DMS114 treated with DMSO at 0.1 percent for 48 hours (cell line): ENCODE results near the gene ANOS1.

Experiments used
- DNase-seq: peaks from one replicate; lab custom pipeline; 2025; ENCODE audit not compliant: unreplicated experiment; lab: John Stamatoyannopoulos, UW

The ANOS1 gene

DNA sequence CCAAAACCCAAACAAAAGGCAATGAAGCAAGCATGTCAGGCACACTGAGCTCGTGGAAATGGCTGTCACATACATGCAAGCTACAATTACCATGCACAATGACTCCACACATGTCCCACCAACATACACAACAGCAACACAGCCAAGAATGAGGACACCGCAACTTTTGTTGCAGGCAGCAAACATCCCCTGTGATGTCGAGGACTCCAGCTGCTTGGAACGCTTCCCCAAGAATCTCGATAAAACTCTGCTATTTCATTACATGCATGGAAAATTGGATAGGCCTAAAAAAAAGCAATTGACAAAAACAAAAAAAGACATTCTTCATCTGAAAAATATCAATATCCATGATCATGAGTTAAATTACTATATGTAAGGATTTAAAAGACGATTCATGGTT is 11.8 kb downstream of the ANOS1 start:
- DNase-seq: no peak

DNA sequence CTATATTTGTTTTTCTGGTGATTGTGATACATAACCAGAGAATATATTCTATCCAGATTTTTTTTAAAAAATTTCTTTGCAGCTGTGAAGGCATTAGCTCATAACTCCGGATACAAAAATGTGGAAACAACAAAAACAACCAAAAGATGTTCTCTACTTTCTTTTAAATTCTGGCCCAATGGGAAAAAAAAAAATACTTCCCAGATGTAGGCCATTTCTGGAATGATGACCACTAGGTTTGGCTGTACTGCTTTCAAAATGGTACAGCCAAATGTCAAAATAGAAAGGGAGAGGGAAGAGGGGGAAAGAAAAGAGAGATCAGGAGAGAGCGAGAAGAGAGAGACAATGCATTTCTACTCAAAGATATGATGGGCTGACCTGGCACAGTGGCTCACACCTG is 14.6 kb downstream of the ANOS1 start:
- no peak for DNase-seq

DNA sequence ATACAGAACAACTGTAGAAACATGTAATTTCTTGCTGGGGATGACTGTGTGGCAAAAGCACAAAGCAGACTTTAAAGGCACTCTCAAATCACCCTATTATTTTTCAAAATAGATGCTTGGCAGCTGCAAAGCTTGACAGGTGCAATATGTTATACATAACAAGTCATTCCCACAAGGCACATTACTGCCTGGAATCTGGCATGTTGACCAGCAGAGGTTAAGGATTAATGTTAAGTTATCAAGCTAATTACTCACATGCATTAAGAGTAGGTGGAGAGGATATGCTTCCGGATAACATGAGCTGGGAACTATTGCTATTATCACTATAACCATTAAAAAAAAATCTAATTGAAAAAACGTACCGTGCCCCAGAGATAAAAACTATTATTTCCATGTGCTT is 17.8 kb downstream of the ANOS1 start:
- DNase-seq: no peak

DNA sequence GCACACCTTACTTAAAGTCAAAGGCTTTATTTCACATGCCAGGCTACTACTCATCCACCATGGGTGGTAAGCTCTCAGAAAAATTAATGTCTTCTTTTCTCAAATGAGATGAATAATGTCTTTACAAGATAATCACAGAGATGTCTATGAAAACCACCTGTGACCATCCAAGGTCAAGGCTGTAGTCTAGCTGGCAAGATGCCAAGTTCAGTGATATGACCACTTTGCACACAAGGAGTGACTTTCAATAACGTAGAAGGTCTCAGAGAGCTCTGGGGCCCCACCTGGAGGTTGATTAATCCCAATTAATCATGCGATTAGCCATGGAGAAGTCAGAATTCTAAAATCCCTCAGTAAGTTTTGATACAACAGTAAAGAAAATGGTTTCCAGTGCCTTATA is 20.5 kb downstream of the ANOS1 start:
- DNase-seq: no peak

DNA sequence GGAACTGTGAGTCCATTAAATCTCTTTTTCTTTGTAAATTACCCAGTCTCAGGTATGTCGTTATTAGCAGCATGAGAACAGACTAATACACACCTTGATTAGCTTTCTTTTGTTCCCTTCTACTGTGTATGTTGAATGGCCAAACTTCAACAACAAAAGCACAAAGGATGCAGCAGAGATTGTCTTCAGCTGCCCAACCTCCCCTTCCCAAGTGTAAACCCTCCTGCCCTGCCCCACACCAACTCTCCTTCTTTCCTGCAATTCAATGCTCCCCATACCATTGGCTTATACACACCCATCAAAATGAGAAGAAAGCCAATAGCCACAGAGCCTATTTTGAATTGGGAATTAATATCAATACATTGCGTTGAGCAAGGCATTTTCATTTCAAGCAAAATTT is 27.8 kb downstream of the ANOS1 start:
- DNase-seq: no peak

DNA sequence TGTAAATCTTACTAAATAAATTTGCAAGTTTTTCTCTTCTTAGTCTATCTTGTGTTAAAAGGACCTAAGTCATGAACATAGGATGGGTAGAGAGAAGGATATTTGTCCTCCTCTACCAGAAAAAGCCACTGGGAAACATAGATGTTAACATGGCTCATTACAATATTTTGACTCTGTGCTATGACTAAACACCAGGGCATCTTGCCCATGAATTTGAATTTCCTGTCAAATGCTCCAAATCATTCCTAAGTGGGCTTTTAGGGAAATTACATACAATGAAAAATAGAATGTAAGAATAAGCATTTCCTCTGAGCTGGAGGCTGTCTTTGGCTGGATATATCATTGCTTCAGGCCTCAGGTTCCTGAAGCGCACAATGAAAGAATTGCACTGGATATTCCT is 39.1 kb downstream of the ANOS1 start:
- DNase-seq: no peak

DNA sequence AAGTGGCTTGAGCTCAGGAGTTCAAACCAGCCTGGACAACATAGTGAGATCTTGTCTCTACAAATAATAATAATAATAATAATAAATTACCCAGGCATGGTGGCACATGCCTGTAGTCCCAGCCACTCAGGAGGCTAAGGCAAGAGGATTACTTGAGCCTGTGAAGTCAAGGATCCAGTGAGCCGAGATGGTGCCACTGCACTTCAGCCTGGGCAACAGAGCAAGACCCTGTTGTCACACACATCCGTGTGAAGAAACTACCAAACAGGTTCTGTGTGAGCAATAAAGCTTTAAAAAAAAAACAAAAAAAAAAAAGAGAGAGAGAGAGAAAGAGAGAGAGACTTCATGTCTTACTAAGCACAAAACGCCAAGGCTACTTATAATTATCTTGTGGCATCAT is 42.5 kb downstream of the ANOS1 start:
- no peak for DNase-seq

DNA sequence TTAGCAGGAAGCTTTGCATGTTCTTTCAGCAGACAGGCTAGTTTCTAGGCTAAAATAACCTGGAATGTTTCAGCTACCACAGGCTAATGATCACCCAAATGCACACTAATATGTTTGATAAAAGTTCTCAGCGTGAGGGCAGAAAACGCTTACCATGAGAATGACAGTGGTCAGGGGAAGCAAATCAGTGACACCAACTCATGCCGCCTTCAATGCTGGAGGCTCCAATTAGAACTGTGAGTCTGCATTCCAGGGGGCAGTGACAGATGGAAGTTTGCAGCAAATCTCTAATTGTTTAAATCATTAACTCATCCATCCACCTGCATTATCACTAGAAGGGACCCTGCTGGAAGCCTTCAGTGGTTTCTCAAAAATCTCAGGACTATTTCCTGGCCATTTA is 43.2 kb downstream of the ANOS1 start:
- no peak for DNase-seq

DNA sequence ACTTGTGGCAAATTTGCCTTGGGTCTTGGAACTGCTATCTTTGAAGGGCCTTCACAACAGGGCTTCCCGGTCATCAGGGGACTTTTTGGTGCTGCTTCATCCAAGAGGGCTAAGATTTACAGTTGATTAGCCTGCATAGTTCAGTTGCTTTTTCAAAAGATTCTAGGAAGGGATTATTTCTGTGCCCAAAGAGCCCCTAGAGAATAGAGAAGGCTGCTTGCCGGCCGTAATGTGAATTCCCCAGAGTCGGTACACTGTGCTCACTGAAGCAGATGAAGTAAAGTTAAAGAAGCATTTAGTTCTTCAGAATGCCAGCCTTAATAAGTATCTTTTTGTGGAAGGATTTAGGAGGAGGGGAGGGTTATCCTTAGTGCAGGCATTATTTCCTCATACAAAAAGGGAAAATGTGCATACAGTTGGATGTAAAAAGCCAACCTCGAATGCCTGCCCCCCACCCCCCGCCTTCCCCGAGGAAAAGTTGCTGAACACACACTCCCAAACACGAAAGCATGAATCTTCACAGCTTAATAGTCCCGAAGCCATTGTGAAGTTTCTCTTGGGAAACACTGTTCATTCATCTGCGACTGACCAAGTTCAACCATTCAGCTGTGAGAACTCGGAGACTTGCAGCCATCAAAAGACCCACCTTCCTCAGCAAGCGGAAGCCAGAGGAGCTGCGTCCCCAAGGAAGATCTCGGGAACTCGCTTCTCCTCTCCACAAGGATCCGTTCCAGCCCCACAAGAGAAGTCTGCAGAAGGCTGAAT is 47.6 kb downstream of the ANOS1 start:
- DNase-seq: no peak

DNA sequence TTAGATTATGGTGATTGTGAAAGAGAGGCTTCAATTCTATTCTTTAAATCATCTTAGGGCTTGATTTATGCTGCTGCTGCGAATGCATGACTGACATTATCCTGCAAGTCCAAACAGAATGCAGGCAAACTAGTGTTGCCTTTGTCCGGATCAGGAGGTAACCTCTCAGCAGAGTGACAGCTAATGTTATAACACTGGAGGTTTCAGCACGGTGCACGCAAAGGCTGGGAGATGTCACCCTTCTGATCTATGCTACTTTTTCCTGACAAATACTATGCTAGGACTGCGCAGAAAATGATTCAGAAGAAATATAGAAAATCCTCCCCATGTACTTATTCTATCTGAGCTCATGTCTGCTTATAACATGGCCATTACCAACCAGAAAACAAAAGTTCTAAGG is 48.2 kb downstream of the ANOS1 start:
- DNase-seq: no peak

DNA sequence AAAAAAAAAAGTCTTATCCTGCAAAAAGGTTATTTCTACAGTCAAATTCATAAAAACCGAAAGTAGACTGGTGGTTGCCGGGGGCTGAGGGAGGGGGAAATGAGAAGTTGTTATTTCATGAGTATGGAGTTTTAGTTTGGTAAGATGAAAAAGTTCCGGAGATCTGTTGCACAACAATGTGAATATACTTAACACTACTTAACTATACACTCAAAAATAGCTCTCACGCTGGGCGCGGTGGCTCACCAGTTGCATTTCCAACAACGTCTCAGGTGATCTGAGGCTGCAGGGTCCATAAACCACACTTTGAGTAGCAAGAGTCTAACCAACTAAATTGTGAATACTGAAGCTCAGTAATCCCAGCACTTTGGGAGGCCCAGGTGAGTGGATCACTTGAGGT is 52.4 kb downstream of the ANOS1 start:
- DNase-seq: no peak

DNA sequence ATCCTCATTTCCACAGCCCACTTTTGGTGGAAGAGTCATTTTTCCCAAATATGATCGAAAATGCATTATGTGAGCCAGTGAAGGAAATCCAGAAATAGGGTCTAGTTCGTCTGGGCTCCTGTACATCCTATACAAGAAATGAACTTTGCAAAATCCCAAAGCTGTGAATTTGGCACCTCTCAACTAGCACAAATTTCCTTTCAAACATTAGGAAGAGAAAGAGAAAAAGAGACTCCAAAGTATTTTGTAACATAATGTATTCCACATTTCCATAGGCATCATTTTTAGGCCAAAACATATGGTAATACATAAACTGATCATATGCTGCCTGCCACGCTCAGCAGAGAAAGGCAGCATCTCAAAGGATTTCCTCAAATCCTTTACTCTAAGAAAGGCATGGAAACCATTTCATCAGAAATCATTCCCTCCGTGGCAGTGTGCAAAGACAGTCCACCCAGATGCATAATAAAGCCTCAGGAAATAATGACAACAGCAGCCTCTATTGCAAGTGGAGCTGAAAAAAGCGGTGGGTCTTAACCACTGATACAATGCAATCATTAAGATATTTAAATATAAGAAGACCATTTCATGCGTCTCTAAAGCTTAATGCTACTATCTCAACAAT is 56.8 kb downstream of the ANOS1 start:
- DNase-seq: no peak

DNA sequence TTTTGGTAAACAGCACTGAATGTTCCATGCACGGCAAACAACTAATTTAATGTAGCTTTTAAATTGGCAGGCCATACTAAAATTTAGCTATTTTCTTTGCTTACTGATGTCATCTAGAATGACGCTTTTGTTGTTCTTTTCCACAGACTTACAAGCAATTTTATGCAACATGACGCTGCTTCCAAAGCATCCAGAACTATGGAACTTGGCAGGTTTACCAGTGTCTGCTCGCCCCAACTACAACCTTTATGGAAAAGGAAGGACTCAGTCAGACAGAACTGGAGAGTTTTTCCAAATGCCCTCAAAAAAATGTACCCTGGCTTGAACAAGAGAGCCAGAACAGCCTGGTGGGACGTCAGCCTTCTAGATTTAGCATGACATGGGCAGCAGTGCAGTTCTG is 58.7 kb downstream of the ANOS1 start:
- DNase-seq: no peak

DNA sequence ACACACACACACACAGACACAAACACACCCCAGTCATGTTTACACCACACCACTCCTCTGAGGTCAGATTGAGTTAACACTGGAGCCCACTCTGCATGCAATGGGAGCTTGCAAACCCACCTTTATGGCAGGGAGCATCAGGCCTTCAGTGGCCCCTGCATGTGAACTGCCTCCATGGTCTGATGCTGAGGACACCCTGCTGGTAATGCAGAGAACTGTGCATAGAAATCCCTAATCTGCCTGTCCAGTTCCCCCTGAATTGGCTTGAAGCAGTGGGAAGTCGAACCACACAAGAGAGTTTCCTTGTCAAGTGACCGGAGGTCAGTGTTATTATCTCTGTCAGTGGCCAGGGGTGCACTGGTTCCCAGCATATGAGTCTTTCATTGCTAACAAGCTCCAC is 59.8 kb downstream of the ANOS1 start:
- no peak for DNase-seq

DNA sequence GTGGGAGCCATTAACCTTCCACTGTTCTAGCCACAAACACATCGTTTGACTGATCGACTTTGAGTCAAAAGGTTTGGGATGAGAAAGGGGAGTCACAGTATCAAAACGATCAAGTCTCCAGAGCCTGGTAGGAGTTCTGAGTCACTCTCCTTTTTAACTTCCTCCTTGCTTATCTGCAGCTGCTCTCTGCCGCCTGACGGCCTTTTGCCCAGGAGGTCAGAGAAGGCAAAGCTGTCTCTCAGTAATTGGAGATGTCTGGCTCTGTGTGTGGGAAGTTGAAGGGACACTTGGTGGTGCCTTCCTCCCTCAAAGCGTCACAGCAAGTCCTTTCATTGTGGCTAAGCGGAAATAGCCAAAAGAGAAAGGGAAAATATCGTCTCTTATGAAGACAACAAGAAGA is 63.1 kb downstream of the ANOS1 start:
- DNase-seq: no peak

DNA sequence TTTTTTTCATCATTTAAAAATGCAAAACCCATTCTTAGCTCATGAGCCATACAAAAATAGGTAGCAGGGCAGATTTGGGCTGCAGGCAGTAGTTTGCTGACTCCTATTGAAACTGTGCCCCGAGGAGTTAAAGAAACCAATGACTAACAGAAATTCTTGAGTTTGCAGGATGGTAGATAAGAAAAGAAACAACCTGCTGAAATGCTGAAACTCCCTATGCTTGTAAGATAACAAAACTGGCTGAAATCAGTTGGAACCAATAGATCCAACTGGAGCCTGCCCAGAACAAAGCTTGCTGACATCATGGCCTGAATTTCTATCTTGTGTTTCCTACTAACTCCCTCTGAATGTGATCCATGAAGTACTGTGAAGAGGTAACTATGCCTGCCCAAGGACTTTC is 68.6 kb downstream of the ANOS1 start:
- no peak for DNase-seq

DNA sequence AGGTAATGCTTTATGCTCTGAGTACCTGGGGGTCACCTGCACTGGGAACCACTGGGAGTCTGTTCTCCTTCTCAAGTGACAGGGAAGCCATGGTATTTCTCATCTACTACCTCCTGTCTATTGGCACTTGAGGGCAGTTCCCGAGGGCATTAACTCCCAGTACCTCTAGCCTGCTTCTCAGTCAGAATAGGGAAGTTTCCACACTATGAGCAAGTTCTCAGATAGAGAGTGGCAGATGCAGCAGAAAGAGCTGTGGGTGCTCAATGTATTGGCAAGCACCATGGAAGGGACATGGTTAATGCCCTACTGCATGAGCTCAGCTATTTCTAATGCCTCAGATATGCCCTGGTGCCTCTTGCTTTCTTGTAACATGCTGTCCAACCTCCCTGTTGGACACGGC is 74.1 kb downstream of the ANOS1 start:
- DNase-seq: no peak

DNA sequence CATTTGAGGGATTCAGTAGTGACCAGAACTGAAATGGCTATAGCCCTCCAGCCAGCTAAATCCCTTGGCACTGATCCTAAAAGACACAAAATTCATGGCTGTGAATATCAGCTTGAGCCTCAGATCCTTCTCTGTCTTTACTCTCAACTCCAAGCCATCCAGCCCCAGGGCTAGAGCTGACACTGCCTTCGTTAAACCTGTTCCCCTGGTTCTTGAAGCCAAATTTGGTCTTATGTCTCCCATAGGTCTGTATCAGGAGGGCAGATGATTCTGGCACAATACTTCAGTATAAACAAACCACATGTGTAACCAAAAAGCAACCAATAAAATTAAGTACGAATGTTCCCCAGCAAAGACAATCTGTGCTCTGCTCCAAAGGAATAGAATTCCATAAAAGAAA is 78.0 kb downstream of the ANOS1 start:
- DNase-seq: no peak

DNA sequence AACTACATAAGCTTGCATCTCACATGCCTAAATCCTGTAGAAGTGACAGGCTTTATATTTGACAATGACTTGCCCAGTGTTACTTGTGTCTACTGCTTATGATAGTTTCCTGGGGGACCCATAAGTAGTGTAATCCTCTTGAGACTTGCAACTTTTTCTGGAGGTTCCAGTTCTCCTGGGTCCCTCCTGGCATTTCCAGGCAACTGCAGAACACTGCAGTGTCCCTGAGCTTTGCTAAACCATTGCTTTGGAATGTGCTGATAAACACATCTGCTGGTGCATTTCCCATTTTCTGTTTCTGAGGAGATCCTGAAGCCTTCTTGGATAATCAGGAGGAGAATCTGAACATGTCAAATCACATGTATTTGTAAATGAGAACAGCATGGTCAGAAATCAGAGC is 82.0 kb downstream of the ANOS1 start:
- no peak for DNase-seq

DNA sequence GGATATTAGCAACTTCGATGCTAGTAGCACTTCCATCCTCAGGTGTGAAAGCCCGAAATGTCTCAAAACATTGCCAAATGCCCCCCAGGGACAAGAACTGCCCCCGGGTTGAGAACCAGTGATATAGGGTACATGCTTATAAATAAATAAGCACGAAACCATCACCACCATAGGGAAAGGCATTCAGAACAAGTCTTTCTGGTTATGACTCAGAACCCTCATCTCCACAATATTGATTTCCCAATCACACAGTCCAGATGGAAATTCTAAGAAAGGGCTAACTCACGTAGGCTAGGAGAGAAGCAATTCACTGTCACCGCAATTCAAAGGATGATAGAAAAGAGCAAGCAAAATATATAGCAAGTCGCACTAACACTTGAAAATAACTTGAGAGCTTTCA is 84.8 kb downstream of the ANOS1 start:
- no peak for DNase-seq

DNA sequence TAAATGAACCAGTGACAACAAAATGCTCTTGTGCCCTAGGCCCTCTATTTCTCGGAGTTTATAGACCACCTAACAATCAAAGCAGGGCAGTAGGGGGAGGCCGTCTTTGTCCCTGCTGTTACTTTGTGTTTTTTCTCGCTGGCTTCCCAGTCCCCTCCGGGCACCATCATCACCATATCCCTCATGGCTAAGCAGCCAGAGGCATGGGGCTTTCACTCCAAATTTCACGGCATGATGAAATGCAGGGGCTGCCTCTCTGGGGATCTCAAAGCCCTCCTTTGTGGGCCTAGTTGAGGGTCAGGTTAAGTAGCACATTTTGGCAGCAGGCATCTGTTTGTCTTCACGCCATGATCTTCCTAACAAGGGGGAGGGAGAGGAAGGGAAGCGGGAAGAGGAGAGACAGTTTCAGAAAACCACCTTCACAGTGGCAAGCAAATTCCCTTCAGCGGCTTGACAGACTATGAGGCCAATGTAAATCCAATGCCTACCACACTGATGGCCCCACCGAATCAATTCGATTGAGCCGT is 91.9 kb downstream of the ANOS1 start:
- no peak for DNase-seq

DNA sequence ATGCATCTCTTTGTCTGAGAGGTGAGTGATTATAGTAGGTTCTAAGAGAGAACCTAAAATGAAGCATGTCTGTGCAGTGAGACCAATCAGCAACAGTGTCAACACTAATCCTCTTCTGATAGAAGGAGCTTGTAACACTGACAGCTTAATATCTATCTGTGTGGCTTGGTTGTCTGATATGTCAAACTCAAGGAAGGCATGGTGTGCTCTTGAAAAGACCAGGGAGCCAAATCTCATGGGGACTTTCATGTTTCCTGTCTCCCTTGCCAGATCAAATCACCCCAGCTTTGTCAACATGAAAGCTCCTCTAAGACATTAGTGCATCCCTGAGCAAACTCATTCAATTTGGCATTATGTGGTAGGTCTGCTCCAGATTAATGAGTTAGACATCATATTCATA is 95.4 kb downstream of the ANOS1 start:
- DNase-seq: no peak

DNA sequence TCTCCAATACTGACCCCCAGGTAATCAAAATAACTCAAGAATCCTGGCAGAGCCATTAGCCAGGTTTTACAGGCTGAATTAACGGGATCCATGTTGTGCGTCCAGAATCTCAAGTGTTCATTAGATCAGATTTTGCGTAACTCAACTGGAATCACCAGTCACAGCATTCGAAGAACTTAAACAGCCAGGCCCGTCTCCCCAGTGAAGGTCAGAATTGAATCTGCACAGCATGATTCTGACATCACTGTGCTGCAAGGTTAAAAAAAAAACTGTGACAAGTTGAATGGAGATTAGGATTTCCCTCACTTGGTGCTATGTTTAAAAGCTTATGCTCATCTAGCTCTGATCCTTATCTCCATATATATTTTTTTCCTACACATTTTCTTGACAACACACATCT is 96.1 kb downstream of the ANOS1 start:
- DNase-seq: no peak
